ENCODE measurements around the gene VWA1.

Gene VWA1

DNA sequence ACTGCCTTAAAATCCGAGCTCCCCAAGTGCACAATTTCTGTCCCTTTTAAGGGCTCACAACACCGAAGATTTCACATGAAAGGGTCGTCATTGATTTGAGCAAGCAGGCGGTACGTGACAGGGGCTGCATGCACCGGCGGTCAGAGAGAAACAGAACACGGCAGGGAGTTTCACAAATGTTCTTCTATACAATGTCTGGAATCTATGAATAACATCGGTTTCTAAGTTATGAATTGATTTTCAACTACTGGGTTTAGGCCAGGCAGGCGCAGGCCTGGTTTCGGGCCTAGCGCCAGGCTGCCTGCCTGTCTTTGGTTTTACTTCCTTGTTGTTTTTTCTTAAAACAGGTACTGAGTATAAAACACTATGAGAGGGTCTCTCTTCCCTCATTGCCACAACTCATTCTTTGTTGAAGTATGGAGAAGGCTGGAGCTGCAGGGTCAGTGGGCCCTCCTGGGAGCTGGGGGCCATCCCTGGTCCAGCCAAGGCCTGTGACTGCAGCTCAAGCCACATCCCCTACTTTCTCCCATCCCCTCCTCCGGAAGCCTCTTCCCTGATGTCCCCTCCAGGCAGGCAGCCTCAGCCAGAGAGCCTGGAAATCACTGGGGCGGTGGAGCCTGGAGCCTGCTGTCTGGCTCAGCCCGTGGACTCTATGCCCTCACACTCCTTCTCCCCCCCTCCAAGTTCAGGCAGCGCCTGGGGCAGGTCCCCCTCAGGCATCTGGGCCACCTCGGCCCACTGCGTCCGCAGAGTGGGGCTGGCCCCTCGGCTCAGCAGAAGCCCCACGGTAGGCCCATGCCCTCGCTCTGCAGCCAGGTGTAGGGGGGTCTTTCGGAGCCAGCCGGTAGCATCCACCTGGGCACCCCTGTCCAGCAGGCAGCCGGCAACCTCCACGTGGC is 16.8 kb upstream of the VWA1 start:
- no peak for DNase-seq
- Mint-ChIP-seq H3K36me3 (ENCODE audit: low read depth) (peaks cover 4% of the 10 kb centered on the region), H3K27ac (peak overlapping the region; percentile 93), H3K4me1 (peaks cover 51% of the 10 kb centered on the region), H3K4me3 (peak overlapping the region; percentile 52), H3K9me3 (no peaks in the 10 kb centered on the region), H3K27me3 (ENCODE audit: low read depth, poor library complexity) (no peaks in the 10 kb centered on the region)
- TF ChIP-seq, protein P1, sequence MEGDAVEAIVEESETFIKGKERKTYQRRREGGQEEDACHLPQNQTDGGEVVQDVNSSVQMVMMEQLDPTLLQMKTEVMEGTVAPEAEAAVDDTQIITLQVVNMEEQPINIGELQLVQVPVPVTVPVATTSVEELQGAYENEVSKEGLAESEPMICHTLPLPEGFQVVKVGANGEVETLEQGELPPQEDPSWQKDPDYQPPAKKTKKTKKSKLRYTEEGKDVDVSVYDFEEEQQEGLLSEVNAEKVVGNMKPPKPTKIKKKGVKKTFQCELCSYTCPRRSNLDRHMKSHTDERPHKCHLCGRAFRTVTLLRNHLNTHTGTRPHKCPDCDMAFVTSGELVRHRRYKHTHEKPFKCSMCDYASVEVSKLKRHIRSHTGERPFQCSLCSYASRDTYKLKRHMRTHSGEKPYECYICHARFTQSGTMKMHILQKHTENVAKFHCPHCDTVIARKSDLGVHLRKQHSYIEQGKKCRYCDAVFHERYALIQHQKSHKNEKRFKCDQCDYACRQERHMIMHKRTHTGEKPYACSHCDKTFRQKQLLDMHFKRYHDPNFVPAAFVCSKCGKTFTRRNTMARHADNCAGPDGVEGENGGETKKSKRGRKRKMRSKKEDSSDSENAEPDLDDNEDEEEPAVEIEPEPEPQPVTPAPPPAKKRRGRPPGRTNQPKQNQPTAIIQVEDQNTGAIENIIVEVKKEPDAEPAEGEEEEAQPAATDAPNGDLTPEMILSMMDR (IDR thresholded peaks at IDR 0.05) = no peak

DNA sequence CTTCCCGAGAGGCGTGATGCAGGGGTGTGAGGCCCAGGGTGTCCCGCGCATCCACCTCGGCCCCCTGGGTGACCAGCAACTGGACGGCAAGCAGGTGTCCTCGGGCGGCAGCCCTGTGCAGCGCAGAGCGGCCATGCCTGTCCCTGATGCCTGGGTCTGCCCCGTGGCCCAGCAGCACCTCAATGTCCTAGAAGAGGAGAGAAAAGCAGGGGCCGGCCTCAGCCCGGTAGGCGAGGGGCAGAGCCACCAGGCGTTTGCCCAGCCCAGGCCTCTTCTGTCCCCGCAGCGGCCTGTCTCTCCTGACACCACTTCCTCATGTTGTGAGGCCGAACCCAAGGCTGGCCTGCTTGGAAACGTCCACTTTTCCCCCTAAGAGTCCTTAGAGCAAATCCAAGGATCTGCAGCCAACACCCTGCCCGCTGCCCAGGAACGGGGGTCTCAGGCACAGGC is 16.1 kb upstream of the VWA1 start:
- Mint-ChIP-seq H3K4me1 (peaks cover 53% of the 10 kb centered on the region), H3K9me3 (no peaks in the 10 kb centered on the region), H3K27ac (peak overlapping the region; percentile 90), H3K36me3 (ENCODE audit: low read depth) (peaks cover 4% of the 10 kb centered on the region), H3K27me3 (ENCODE audit: low read depth, poor library complexity) (no peaks in the 10 kb centered on the region), H3K4me3 (no peak overlapping the region)
- no peak for DNase-seq
- TF ChIP-seq, protein P1 (IDR thresholded peaks at IDR 0.05) = no peak

DNA sequence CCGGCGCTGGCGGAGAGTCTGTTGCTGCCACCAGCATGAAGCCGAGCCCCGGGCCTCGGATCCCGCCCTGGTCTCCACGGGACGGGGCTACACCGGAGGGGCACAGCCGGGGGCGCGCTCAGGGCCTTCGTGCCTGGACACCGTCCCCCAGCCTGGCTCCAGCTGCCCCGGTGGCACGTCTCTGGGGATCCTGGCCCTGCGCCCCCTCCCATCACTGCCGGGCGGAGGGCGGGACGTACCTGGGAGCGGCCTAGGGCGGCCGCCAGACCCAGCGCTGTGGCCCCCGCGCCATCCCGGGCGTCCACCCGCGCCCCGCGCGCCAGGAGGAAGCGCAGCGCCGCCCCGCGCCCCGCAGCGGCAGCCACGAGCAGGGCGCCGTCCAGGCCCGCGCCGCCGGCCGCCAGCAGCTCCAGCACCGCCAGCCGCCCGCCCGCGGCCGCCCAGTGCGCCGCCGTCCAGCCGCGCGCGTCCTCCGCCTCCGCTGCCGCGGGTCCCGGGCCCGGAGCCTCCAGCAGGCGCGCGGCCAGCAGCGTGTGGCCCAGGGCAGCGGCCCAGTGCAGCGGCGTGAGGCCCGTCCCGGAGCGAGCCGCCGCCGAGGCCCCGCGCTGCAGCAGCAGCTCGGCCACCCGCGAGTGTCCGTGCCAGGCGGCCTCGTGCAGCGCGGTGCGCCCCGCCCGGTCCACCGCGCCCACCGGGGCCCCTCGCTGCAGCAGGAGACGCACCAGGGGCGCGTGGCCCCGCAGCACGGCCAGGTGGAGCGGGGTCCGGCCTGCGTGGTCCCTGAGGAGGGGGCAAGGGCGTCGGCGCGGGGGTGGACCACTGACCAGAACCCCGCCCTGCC is 15.5 kb upstream of the VWA1 start:
- TF ChIP-seq, protein P1 (IDR thresholded peaks at IDR 0.05) = no peak
- H3K27me3 Mint-ChIP-seq (ENCODE audit: low read depth, poor library complexity) = peaks cover 3% of the 10 kb centered on the region
- H3K4me3 Mint-ChIP-seq = no peak overlapping the region
- H3K27ac Mint-ChIP-seq = peak overlapping the region; percentile 90
- peaks cover 4% of the 10 kb centered on the region for H3K36me3 Mint-ChIP-seq (ENCODE audit: low read depth)
- no peaks in the 10 kb centered on the region for H3K9me3 Mint-ChIP-seq
- H3K4me1 Mint-ChIP-seq = peaks cover 59% of the 10 kb centered on the region
- DNase-seq = peak; percentile 37

DNA sequence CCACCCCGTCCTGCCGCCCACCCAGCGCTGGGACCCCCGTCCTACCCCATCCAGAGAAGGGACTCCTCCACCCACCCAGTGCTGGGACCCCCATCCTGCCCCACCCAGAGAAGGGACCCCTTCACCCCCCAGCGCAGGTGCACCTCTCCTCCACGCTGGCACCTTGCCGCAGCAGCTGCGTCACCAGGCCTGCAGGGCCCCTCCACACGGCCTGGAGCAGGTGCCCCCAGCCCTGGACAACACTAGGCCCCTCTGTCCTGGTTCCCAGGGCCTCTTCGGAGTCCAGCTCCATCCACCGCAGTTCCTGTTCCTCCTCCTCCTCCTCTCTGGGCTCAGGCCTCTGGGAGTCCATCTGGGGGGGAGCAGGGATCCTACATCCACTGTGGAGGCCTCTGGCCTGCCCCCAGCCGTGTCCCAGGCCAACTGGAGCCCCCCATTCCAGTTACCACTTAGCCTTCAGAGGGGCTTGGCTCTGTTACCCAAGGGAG is 14.8 kb upstream of the VWA1 start:
- no peak for DNase-seq
- peaks cover 4% of the 10 kb centered on the region for H3K36me3 Mint-ChIP-seq (ENCODE audit: low read depth)
- H3K4me1 Mint-ChIP-seq = peaks cover 61% of the 10 kb centered on the region
- no peak overlapping the region for H3K4me3 Mint-ChIP-seq
- H3K27me3 Mint-ChIP-seq (ENCODE audit: low read depth, poor library complexity) = peaks cover 3% of the 10 kb centered on the region
- H3K9me3 Mint-ChIP-seq = no peaks in the 10 kb centered on the region
- H3K27ac Mint-ChIP-seq = peak overlapping the region; percentile 79
- TF ChIP-seq, protein P1 (IDR thresholded peaks at IDR 0.05) = no peak

DNA sequence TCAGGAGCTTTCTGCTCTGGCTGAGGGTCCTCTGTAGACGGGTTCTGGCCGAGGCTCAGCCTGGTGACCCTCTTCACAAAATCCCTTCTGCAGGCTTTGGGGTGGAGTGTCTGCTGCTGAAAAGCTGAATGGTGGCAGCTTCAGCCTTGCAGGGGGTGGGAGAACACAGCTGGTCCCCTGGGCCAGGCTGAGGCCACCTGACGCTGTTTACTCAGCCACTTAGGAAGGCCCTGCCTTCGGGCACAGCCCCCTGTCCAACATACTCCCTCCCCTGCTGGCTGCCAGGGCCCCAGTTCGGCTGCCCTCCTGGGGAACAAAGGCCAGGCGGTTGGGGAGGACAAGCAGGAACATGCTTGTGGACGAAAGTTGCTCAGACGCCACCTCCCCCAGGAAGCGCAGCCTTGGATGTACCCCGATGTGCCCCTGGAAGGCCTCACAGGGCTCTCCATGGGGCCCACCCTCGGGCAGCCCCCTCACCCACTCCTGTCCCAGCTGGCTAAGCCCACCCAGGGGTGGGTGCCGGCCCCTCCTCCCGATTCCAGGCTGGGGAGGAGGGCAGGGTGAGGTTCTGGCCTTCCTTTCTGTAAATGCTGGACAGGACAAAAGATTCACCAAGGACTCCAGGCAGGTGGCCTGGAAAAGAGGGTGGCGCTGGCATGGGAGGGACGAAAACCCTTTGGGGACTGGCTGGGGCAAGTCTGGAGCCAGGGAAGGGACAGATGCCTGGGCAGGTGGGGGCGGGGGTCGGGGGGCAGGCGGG is 14.2 kb upstream of the VWA1 start, which contains the start of gene ANKRD65:
Gene ANKRD65, minus strand, starts transcription at position 130 of the 760 bp plus-strand sequence. CDS start 271 bp downstream, outside the sequence.
- DNase-seq = no peak
- H3K9me3 Mint-ChIP-seq = no peaks in the 10 kb centered on the region
- H3K36me3 Mint-ChIP-seq (ENCODE audit: low read depth) = peaks cover 4% of the 10 kb centered on the region
- peak within 1 kb of the TSS; percentile 13 for H3K4me3 Mint-ChIP-seq
- TF ChIP-seq, protein P1 (IDR thresholded peaks at IDR 0.05) = no peak
- peak within 1 kb of the TSS; percentile 79 for H3K27ac Mint-ChIP-seq
- peaks cover 65% of the 10 kb centered on the region for H3K4me1 Mint-ChIP-seq
- peaks cover 3% of the 10 kb centered on the region for H3K27me3 Mint-ChIP-seq (ENCODE audit: low read depth, poor library complexity)
